ENCODE data around the gene SLC25A13.

DNA sequence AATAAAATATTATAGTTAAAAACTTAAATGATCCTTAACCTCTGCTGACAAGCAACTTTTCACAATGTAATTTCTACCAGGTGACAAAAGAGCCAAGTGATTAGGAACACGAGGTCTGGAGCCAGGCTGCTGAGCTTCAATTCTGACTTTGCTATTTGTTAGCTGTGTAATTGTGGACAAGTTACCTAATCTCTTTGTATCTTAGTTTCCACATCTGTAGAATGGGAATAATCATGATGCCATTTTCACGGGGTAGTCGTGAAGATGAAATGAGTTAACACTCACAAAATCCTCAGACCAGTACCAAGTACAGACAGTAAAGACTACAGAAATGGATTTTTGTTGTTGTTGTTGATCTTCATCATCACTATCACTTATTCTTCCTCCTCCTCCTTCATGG is 144.5 kb downstream of the SLC25A13 start:
- TF ChIP-seq, protein P1, sequence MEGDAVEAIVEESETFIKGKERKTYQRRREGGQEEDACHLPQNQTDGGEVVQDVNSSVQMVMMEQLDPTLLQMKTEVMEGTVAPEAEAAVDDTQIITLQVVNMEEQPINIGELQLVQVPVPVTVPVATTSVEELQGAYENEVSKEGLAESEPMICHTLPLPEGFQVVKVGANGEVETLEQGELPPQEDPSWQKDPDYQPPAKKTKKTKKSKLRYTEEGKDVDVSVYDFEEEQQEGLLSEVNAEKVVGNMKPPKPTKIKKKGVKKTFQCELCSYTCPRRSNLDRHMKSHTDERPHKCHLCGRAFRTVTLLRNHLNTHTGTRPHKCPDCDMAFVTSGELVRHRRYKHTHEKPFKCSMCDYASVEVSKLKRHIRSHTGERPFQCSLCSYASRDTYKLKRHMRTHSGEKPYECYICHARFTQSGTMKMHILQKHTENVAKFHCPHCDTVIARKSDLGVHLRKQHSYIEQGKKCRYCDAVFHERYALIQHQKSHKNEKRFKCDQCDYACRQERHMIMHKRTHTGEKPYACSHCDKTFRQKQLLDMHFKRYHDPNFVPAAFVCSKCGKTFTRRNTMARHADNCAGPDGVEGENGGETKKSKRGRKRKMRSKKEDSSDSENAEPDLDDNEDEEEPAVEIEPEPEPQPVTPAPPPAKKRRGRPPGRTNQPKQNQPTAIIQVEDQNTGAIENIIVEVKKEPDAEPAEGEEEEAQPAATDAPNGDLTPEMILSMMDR (IDR thresholded peaks at IDR 0.05) = no peak
- TF ChIP-seq POLR2A (IDR thresholded peaks at IDR 0.05) (no peak), EP300 (IDR thresholded peaks at IDR 0.05) (no peak)
